Vagina (tissue), 2 donors: ENCODE measurements around the gene HPDL. TPM values are rescaled to one million over a fixed set of nuclear protein-coding genes. Genes with fewer than 3 reads are reported as not detected.
A peak's percentile ranks its signal among the peaks of the same experiment; 100 is the strongest.

Experiments used
- DNase-seq, 2 donors: peaks; one replicate each; pipeline ENCODE4 v3.0.0-alpha.2; 2017; ENCODE audit errors: extremely low spot score in 2 of 2
- H3K27ac ChIP-seq: fragments of 200-600 bp; sonication (generic); one replicate; pipeline ENCODE4 v1.5.1; 2019
- H3K27me3 ChIP-seq: fragments of 200-600 bp; sonication (generic); one replicate; pipeline ENCODE4 v1.5.1; 2019
- H3K36me3 ChIP-seq, 2 donors: fragments of 200-600 bp; sonication (generic); one replicate each; pipeline ENCODE4 v1.5.1; 2017 to 2019
- H3K4me1 ChIP-seq: fragments of 200-600 bp; sonication (generic); one replicate; pipeline ENCODE4 v1.5.1; 2019
- H3K4me3 ChIP-seq, 2 donors: fragments of 200-600 bp; sonication (generic); 1 replicate in 1 of 2; 2 replicates in 1 of 2; pipeline ENCODE4 v1.5.1; 2016 to 2019
- H3K9me3 ChIP-seq: fragments of 200-600 bp; sonication (generic); one replicate; pipeline ENCODE4 v1.5.1; 2019
- CTCF ChIP-seq, 3 experiments: fragments of 450-650 bp in 2 of 3; fragments of 200-600 bp in 1 of 3; sonication (generic) in 1 of 3; IDR thresholded peaks; one replicate each; pipeline ENCODE4 v1.5.1; 2017 to 2019; ENCODE audit warnings: antibody characterized with exemption in 3 of 3, mild to moderate bottlenecking in 2 of 3, moderate library complexity in 2 of 3
- POLR2A ChIP-seq, 2 donors: fragments of 450-650 bp; IDR thresholded peaks; one replicate each; pipeline ENCODE4 v1.6.1; 2017; ENCODE audit warnings: antibody characterized with exemption in 2 of 2, mild to moderate bottlenecking in 2 of 2, moderate library complexity in 2 of 2
- POLR2AphosphoS5 ChIP-seq, 2 donors: sonication (generic); formaldehyde crosslinking; IDR thresholded peaks; one replicate each; pipeline ENCODE4 v1.9.0; 2017; ENCODE audit warnings: antibody characterized with exemption in 2 of 2, mild to moderate bottlenecking in 2 of 2, low read depth in 1 of 2; ENCODE audit not compliant: insufficient read depth in 1 of 2
- intact Hi-C: fragments of 100-400 bp; cut with DNase I; formaldehyde crosslinking; loops from one replicate; pipeline ENCODE4 v1.15.1; 2023
- total RNA-seq: library from RNA; depleted of rRNA; stranded (reverse); fragments of >200 nt; gene quantifications from one replicate; pipeline ENCODE4 v1.2.3, GENCODE V29; 2016

The HPDL gene
- total RNA-seq, 1 donor from 2014 or later, result 2.2 TPM

DNA sequence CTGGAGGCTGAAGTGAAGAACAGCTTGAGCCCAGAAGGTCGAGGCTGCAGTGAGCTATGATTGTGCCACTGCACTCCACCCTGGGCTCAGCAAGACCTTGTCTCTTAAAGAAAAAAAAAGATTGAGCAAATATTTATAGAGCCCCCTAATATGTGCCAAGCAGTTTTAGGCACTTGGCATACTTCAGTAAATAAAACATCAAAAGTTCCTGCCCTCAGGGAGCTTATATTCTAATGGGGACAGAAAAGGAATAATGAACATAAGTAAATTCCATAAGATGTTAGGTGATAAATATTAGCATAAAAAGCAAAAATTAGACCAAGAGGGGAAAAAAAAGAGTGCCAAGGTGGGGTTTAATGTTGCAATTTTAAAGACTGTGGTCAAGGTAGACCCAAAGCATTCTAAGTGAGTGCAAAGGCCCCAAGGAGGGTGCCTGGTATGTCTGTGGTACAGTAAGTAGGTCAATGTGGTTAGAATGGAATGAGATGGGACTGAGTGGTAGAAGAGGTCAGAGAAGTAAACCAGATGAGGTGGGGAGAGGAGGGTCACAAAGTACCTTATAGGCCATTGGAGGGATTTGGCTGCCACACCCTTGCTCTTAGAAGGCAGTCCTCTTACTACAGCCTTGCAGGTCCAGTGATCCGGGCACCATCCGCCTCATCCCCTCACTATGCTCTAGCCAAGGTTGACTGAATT, 11.1 kb downstream of the HPDL start:
- TF ChIP-seq POLR2AphosphoS5 (IDR thresholded peaks at IDR 0.05; ENCODE audit: insufficient read depth in 1 of 2, low read depth in 1 of 2) (no peak), POLR2A (IDR thresholded peaks at IDR 0.05) (no peak), CTCF (IDR thresholded peaks at IDR 0.05) (no peak)
- intact Hi-C loops, result no loop called here
- H3K27ac ChIP-seq, result no peak overlapping the region

GRCh38 chr1:45339789-45340558, 13.3 kb downstream of the HPDL start, which contains the start of the genes MUTYH and TOE1:
Gene MUTYH (minus strand): TSS chr1:45340440. CDS start chr1:45334505, 5,935 bp downstream.
Gene TOE1 (plus strand): TSS chr1:45340170. CDS start chr1:45340253, 83 bp downstream.
- no peak for DNase-seq
- Histone ChIP-seq H3K4me1 (peaks cover 23% of the 10 kb centered on the region), H3K27ac (peak within 1 kb of the TSS; percentile 85), H3K27me3 (no peaks in the 10 kb centered on the region), H3K9me3 (no peaks in the 10 kb centered on the region), H3K36me3 (peaks cover 0 to 29% of the 10 kb centered on the region in 2 donors), H3K4me3 (peak within 1 kb of the TSS; percentile 60 to 85)
- TF ChIP-seq POLR2AphosphoS5 (IDR thresholded peaks at IDR 0.05; ENCODE audit: insufficient read depth in 1 of 2, low read depth in 1 of 2), result peak; percentile 64 to 96
- TF ChIP-seq POLR2A (IDR thresholded peaks at IDR 0.05), result peak in 1 of 2 donors; percentile 33
- no peak for TF ChIP-seq CTCF (IDR thresholded peaks at IDR 0.05)
- intact Hi-C loops, result no loop called here

More for the DNA sequence above, 11.1 kb downstream of the HPDL start:
- Histone ChIP-seq H3K36me3 (peaks cover 0 to 30% of the 10 kb centered on the region in 2 donors), H3K4me3 (no peak overlapping the region), H3K9me3 (no peaks in the 10 kb centered on the region), H3K27me3 (no peaks in the 10 kb centered on the region), H3K4me1 (peaks cover 23% of the 10 kb centered on the region)
- DNase-seq, result no peak

- intact Hi-C loops, result no loop called here
- H3K4me3 ChIP-seq, result peak overlapping the region; percentile 60 to 85
- H3K27me3 ChIP-seq, result no peaks in the 10 kb centered on the region
- peak overlapping the region; percentile 85 for H3K27ac ChIP-seq
- H3K9me3 ChIP-seq, result no peaks in the 10 kb centered on the region
- peaks cover 23% of the 10 kb centered on the region for H3K4me1 ChIP-seq
- no peak for DNase-seq
- TF ChIP-seq POLR2AphosphoS5 (IDR thresholded peaks at IDR 0.05; ENCODE audit: insufficient read depth in 1 of 2, low read depth in 1 of 2) (no peak), POLR2A (IDR thresholded peaks at IDR 0.05) (no peak), CTCF (IDR thresholded peaks at IDR 0.05) (no peak)
- H3K36me3 ChIP-seq, result peaks cover 0 to 35% of the 10 kb centered on the region in 2 donors
Measured at GRCh38 chr1:45340816-45341466, 14.2 kb downstream of the HPDL start.

- H3K36me3 ChIP-seq, result peaks cover 0 to 35% of the 10 kb centered on the region in 2 donors
- no peak for DNase-seq
- intact Hi-C loops, result no loop called here
Measured at GRCh38 chr1:45344499-45344898, 17.8 kb downstream of the HPDL start.

More at GRCh38 chr1:45344499-45344898, 17.8 kb downstream of the HPDL start:
- H3K9me3 ChIP-seq, result no peaks in the 10 kb centered on the region
- no peak overlapping the region for H3K4me3 ChIP-seq
- TF ChIP-seq POLR2A (IDR thresholded peaks at IDR 0.05) (no peak), CTCF (IDR thresholded peaks at IDR 0.05) (no peak), POLR2AphosphoS5 (IDR thresholded peaks at IDR 0.05; ENCODE audit: insufficient read depth in 1 of 2, low read depth in 1 of 2) (no peak)
- no peaks in the 10 kb centered on the region for H3K27me3 ChIP-seq
- peaks cover 31% of the 10 kb centered on the region for H3K4me1 ChIP-seq
- no peak overlapping the region for H3K27ac ChIP-seq
